HCT116 (cell line): ENCODE measurements around the gene HEXIM1. TPM values are rescaled to one million over a fixed set of nuclear protein-coding genes. Genes with fewer than 3 reads are reported as not detected.

Source experiments
- ATAC-seq: fragments of 200-7000 bp; cut with Tn5 transposase; 2 replicates; pipeline ENCODE4 v1.9.1; 2020; ENCODE audit warnings: mild to moderate bottlenecking, moderate library complexity
- BruUV-seq: library from RNA; stranded (reverse); fragments of 400-500 nt; replicated peaks from 2 replicates; lab custom pipeline; 2021; lab: Mats Ljungman, UMichigan
- CTCF ChIA-PET: fragments of 300-600 bp; sonication (Branson Sonifier 250); formaldehyde crosslinking; loops from one replicate; lab custom pipeline; 2021; ENCODE audit warnings: antibody characterized with exemption; lab: Charles Lee
- POLR2A ChIA-PET: fragments of 300-600, 350-600 bp; sonication (Branson Sonifier 250); formaldehyde crosslinking; loops from one replicate; lab custom pipeline; 2021; ENCODE audit warnings: antibody characterized with exemption; lab: Charles Lee
- RAD21 ChIA-PET, 2 experiments: fragments of 300-600 bp; sonication (Branson Sonifier 250); formaldehyde crosslinking; loops; one replicate each; lab custom pipeline; 2023; ENCODE audit warnings: low total read pairs in 2 of 2; ENCODE audit not compliant: uncharacterized antibody in 2 of 2, unreplicated experiment in 2 of 2, low non-redundant PET in 1 of 2; lab: Charles Lee
- DNase-seq: peaks from one replicate; pipeline ENCODE4 v3.0.0-alpha.2; 2010; ENCODE audit warnings: low read depth, low spot score
- H2AFZ ChIP-seq: fragments of 200-600 bp; shearing (Covaris generic), sonication (generic); 2 replicates; pipeline ENCODE4 v1.6.1; 2017; ENCODE audit warnings: low read depth, mixed run types, mixed read lengths, antibody characterized with exemption, low read length; ENCODE audit not compliant: poor library complexity, severe bottlenecking
- H3K27ac ChIP-seq: 2 replicates; pipeline ENCODE4 v1.5.1; 2012; ENCODE audit warnings: low read depth, low read length
- H3K27me3 ChIP-seq: fragments of 200-600 bp; sonication (generic); 2 replicates; pipeline ENCODE4 v1.6.1; 2016; ENCODE audit warnings: mixed run types, low read length, mixed read lengths; ENCODE audit not compliant: insufficient read depth
- H3K36me3 ChIP-seq, 2 experiments: fragments of 200-500 bp in 1 of 2; fragments of 200-600 bp in 1 of 2; sonication (Bioruptor generic) in 1 of 2; sonication (generic) in 1 of 2; 2 replicates each; pipeline versions ENCODE4 v1.5.1 to v1.6.1; 2014 to 2016; ENCODE audit warnings: low read length in 2 of 2, inconsistent platforms in 1 of 2, mixed read lengths in 1 of 2, mixed run types in 1 of 2; ENCODE audit not compliant: insufficient read depth in 2 of 2, control insufficient read depth in 1 of 2
- H3K4me1 ChIP-seq, 2 experiments: fragments of 200-600 bp in 1 of 2; sonication (generic) in 1 of 2; 2 replicates each; pipeline versions ENCODE4 v1.5.1 to v1.6.1; 2012 to 2017; ENCODE audit warnings: low read length in 2 of 2, inconsistent platforms in 1 of 2, mild to moderate bottlenecking in 1 of 2, mixed read lengths in 1 of 2, mixed run types in 1 of 2, moderate library complexity in 1 of 2; ENCODE audit not compliant: insufficient read depth in 2 of 2, control insufficient read depth in 1 of 2
- H3K4me2 ChIP-seq: fragments of 200-600 bp; sonication (generic); 2 replicates; pipeline ENCODE4 v1.6.1; 2017; ENCODE audit warnings: mixed run types, low read length, mixed read lengths
- H3K4me3 ChIP-seq, 2 experiments: fragments of 200-600 bp in 1 of 2; sonication (generic) in 1 of 2; replicated peaks in 1 of 2; 2 replicates each; pipeline ENCODE4 v1.5.1; 2011 to 2016; ENCODE audit warnings: low read length in 2 of 2, control low read depth in 1 of 2, low read depth in 1 of 2, mild to moderate bottlenecking in 1 of 2, mixed read lengths in 1 of 2, mixed run types in 1 of 2
- H3K79me2 ChIP-seq: fragments of 200-600 bp; sonication (generic); 2 replicates; pipeline ENCODE4 v1.6.1; 2017; ENCODE audit warnings: mild to moderate bottlenecking, mixed run types, low read length, moderate library complexity, mixed read lengths; ENCODE audit not compliant: insufficient read depth
- H3K9ac ChIP-seq: fragments of 200-600 bp; sonication (generic); 2 replicates; pipeline ENCODE4 v1.6.1; 2016; ENCODE audit warnings: low read length, mixed read lengths
- H3K9me2 ChIP-seq: fragments of 200-600 bp; sonication (generic), shearing (Covaris generic); 2 replicates; pipeline ENCODE4 v1.6.1; 2017; ENCODE audit warnings: mixed run types, mild to moderate bottlenecking, moderate library complexity; ENCODE audit not compliant: insufficient read depth
- H3K9me3 ChIP-seq, 2 experiments: fragments of 200-500 bp in 1 of 2; fragments of 200-600 bp in 1 of 2; sonication (Bioruptor generic) in 1 of 2; sonication (generic) in 1 of 2; 2 replicates each; pipeline ENCODE4 v1.6.1; 2014 to 2017; ENCODE audit warnings: low read length in 2 of 2, mixed read lengths in 2 of 2, inconsistent platforms in 1 of 2, low read depth in 1 of 2, mild to moderate bottlenecking in 1 of 2, mixed run types in 1 of 2, moderate library complexity in 1 of 2; ENCODE audit not compliant: control insufficient read depth in 1 of 2, insufficient read depth in 1 of 2
- H4K20me1 ChIP-seq: fragments of 200-600 bp; sonication (generic), shearing (Covaris generic); 2 replicates; pipeline ENCODE4 v1.6.1; 2017; ENCODE audit warnings: mixed run types, mild to moderate bottlenecking, moderate library complexity; ENCODE audit not compliant: insufficient read depth
- CBX3 ChIP-seq: IDR thresholded peaks from 2 replicates; pipeline ENCODE4 v1.6.1; 2012; ENCODE audit warnings: low read depth
- CEBPB ChIP-seq: IDR thresholded peaks from 2 replicates; pipeline ENCODE4 v1.6.1; 2012; ENCODE audit warnings: low read depth
- CTCF ChIP-seq, 3 experiments: fragments of 200-600 bp in 1 of 3; sonication (generic) in 1 of 3; IDR thresholded peaks in 2 of 3; conservative IDR thresholded peaks in 1 of 3; 2 replicates each; pipeline ENCODE4 v1.5.1; 2012 to 2017; ENCODE audit warnings: low read depth in 2 of 3, low read length in 2 of 3, antibody characterized with exemption in 1 of 3, borderline replicate concordance in 1 of 3, control low read depth in 1 of 3, mild to moderate bottlenecking in 1 of 3, mixed read lengths in 1 of 3, mixed run types in 1 of 3, moderate library complexity in 1 of 3; ENCODE audit not compliant: insufficient read depth in 1 of 3
- EZH2 ChIP-seq: fragments of 200-600 bp; sonication (generic); IDR thresholded peaks from 2 replicates; pipeline ENCODE4 v1.6.1; 2017; ENCODE audit warnings: antibody characterized with exemption, mixed run types
- EZH2phosphoT487 ChIP-seq: fragments of 200-600 bp; IDR thresholded peaks from 2 replicates; pipeline ENCODE4 v1.6.1; 2018; ENCODE audit warnings: antibody characterized with exemption, borderline replicate concordance
- FOSL1 ChIP-seq: IDR thresholded peaks from 2 replicates; pipeline ENCODE4 v1.6.1; 2012; ENCODE audit warnings: low read depth
- MAX ChIP-seq: IDR thresholded peaks from 2 replicates; pipeline ENCODE4 v1.6.1; 2012
- ZFX ChIP-seq: fragments of 450-650 bp; IDR thresholded peaks from 2 replicates; pipeline ENCODE4 v1.6.1; 2017
- ZNF274 ChIP-seq: fragments of 200-500 bp; sonication (Bioruptor generic); IDR thresholded peaks from 2 replicates; pipeline ENCODE4 v1.6.1; 2014; ENCODE audit warnings: mild to moderate bottlenecking, low read depth, low read length, inconsistent platforms
- intact Hi-C: fragments of 100-400 bp; cut with micrococcal nuclease; formaldehyde crosslinking; loops from 2 replicates; pipeline ENCODE4 v1.10.0; 2022
- total RNA-seq: library from RNA; stranded (reverse); gene quantifications from one replicate; pipeline ENCODE4 v1.2.1, GENCODE V29; 2021; ENCODE audit not compliant: unreplicated experiment

Gene HEXIM1
- total RNA-seq, 1 experiment from 2014 or later, result 58.0 TPM

DNA sequence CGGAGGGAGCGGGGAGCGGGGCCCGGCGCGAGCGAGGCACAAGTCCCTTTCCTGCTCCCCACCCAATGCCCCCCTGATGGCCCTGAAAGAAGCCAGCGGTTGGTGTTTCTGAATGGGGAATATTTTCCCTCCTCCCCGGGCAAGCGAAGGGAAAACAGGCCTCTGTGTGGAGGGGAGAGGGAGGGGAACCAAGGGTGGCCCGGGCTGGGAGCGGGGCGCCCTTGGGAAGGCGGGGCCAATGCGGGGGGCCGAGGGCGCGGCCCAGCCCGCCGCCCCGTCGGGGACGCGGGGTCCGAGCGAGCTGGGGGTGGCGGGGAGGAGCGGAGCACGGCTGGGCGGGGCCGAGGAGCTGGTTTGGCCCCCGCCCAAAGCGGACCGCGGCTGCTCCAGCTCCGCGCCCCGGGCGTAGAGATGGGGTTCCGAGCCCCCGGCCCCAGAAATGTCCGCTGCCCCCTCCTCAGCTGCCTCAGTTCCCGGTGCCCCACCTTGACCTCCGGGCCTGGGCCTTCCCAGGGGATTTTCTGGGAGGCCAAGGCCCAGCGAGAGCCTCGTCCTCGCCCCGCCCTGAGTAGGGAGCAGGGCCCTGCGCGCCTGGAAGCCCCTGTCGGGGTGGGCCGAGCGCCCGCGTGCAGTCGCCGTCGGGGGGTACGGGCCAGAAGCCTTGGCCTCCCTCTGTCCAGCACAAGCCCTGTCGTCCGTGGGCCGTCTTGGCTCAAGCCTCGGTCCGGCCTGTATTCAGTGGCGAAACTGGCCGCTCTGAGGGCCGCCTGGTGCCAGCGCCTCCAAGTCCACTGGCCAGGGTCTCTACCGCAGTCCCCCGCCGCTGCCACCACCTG is 3.9 kb upstream of the HEXIM1 start:
- no peak overlapping the region for H3K9ac ChIP-seq
- no peak for ATAC-seq
- no peak overlapping the region for H3K4me2 ChIP-seq

More for the DNA sequence above, 3.9 kb upstream of the HEXIM1 start:
- ChIA-PET POLR2A (no interaction called here), RAD21 (no interaction called here)
- H3K4me3 ChIP-seq, result no peak overlapping the region
- H3K9me2 ChIP-seq, result no peaks in the 10 kb centered on the region
- H3K9me3 ChIP-seq, result no peaks in the 10 kb centered on the region
- BruUV-seq, result no TSS peak
- intact Hi-C loops, result loop anchor here (5.0 kb wide), 1 partner anchor 283 kb away; no protein-coding TSS in a partner anchor
- no peaks in the 10 kb centered on the region for H3K27me3 ChIP-seq
- H3K79me2 ChIP-seq, result peaks cover 10% of the 10 kb centered on the region
- no peak for DNase-seq
- no peak overlapping the region for H3K27ac ChIP-seq
- H2AFZ ChIP-seq, result no peak overlapping the region
- H3K36me3 ChIP-seq, result no peaks in the 10 kb centered on the region
- TF ChIP-seq MAX, result no peak
- no peak for TF ChIP-seq FOSL1
- no peak for TF ChIP-seq ZNF274
- TF ChIP-seq EZH2phosphoT487, result no peak
- TF ChIP-seq EZH2, result no peak
- no peak for TF ChIP-seq CEBPB
- no peak for TF ChIP-seq ZFX
- no peak for TF ChIP-seq CTCF (IDR thresholded peaks at IDR 0.05 in 2 of 3, conservative IDR thresholded peaks at IDR 0.05 in 1 of 3; ENCODE audit: borderline replicate concordance in 1 of 3, insufficient read depth in 1 of 3, low read depth in 2 of 3, low read length in 2 of 3)
- TF ChIP-seq CBX3, result no peak
- TF ChIP-seq, all 23 proteins: peak for 0
- CTCF ChIA-PET, result interaction anchor here (10.2 kb wide), 1 partner anchor 8 kb away, joined by 131 read pairs; the partner anchor contains the start of gene ACBD4
- Histone ChIP-seq H4K20me1 (no peaks in the 10 kb centered on the region; the same call in 1 of the 2 replicates), H3K4me1 (peaks cover 7 to 25% of the 10 kb centered on the region in 2 experiments)
